GM12892 (cell line): ENCODE measurements around the gene IGDCC3.

Experiments
- POLR2A ChIP-seq: IDR thresholded peaks from 2 replicates; pipeline ENCODE4 v1.6.1; 2011; ENCODE audit warnings: low read depth, low read length, control low read depth
- POLR2AphosphoS5 ChIP-seq: IDR thresholded peaks from 2 replicates; pipeline ENCODE4 v1.6.1; 2011; ENCODE audit warnings: low read depth, low read length, control low read depth

GRCh38 chr15:65287520-65287855, 90.3 kb downstream of the IGDCC3 start:
- no peak for TF ChIP-seq POLR2AphosphoS5
- no peak for TF ChIP-seq POLR2A
